ENCODE data around the gene CHIT1.

GRCh38 chr1:203178821-203179666, 50.4 kb downstream of the CHIT1 start:
- TF ChIP-seq CTCF (conservative IDR thresholded peaks at IDR 0.05) (no peak), ZFX (IDR thresholded peaks at IDR 0.05) (no peak)

All from C4-2B (cell line).